DLD1 (cell line): Measurements from ENCODE around the gene GADL1.

Experiments
- in situ Hi-C: cut with HindIII; loops from 2 replicates; pipeline ENCODE4 v1.10.0; 2017; ENCODE audit warnings: low sequenced_read_pairs

GADL1 gene

GRCh38 chr3:30698549-30698948 lies 195.9 kb downstream of the GADL1 start:
- in situ Hi-C loops = no loop called here

- in situ Hi-C loops = no loop called here
Observed at GRCh38 chr3:30696896-30697295, 197.6 kb downstream of the GADL1 start.

- in situ Hi-C loops = no loop called here
Observed at GRCh38 chr3:30696403-30696819, 198.1 kb downstream of the GADL1 start.

- in situ Hi-C loops = no loop called here
Observed at GRCh38 chr3:30695302-30696061, 199.0 kb downstream of the GADL1 start.

GRCh38 chr3:30694668-30695067 lies 199.8 kb downstream of the GADL1 start:
- in situ Hi-C loops = no loop called here

- in situ Hi-C loops = no loop called here
Observed at GRCh38 chr3:30694148-30694547, 200.3 kb downstream of the GADL1 start.

- in situ Hi-C loops = no loop called here
Observed at GRCh38 chr3:30693470-30694120, 200.9 kb downstream of the GADL1 start.

GRCh38 chr3:30692498-30693130 lies 201.8 kb downstream of the GADL1 start:
- in situ Hi-C loops = no loop called here

- in situ Hi-C loops = no loop called here
Observed at GRCh38 chr3:30691944-30692343, 202.5 kb downstream of the GADL1 start.

GRCh38 chr3:30691249-30691880 lies 203.1 kb downstream of the GADL1 start:
- in situ Hi-C loops = no loop called here

- in situ Hi-C loops = no loop called here
Observed at GRCh38 chr3:30690199-30690598, 204.3 kb downstream of the GADL1 start.

- in situ Hi-C loops = no loop called here
Observed at GRCh38 chr3:30688776-30689641, 205.5 kb downstream of the GADL1 start.

GRCh38 chr3:30687930-30688570 lies 206.4 kb downstream of the GADL1 start:
- in situ Hi-C loops = no loop called here

GRCh38 chr3:30686799-30687198 lies 207.7 kb downstream of the GADL1 start:
- in situ Hi-C loops = no loop called here

GRCh38 chr3:30686176-30686575 lies 208.3 kb downstream of the GADL1 start:
- in situ Hi-C loops = no loop called here

GRCh38 chr3:30685267-30685667 lies 209.2 kb downstream of the GADL1 start:
- in situ Hi-C loops = no loop called here

GRCh38 chr3:30684356-30684755 lies 210.1 kb downstream of the GADL1 start:
- in situ Hi-C loops = no loop called here

GRCh38 chr3:30683769-30684168 lies 210.7 kb downstream of the GADL1 start:
- in situ Hi-C loops = no loop called here

GRCh38 chr3:30682434-30683155 lies 211.9 kb downstream of the GADL1 start:
- in situ Hi-C loops = no loop called here
